ENCODE data around the gene SELE.

GRCh38 chr1:169731446-169731845 is 2.4 kb downstream of the SELE start:
- TF ChIP-seq, protein P1, sequence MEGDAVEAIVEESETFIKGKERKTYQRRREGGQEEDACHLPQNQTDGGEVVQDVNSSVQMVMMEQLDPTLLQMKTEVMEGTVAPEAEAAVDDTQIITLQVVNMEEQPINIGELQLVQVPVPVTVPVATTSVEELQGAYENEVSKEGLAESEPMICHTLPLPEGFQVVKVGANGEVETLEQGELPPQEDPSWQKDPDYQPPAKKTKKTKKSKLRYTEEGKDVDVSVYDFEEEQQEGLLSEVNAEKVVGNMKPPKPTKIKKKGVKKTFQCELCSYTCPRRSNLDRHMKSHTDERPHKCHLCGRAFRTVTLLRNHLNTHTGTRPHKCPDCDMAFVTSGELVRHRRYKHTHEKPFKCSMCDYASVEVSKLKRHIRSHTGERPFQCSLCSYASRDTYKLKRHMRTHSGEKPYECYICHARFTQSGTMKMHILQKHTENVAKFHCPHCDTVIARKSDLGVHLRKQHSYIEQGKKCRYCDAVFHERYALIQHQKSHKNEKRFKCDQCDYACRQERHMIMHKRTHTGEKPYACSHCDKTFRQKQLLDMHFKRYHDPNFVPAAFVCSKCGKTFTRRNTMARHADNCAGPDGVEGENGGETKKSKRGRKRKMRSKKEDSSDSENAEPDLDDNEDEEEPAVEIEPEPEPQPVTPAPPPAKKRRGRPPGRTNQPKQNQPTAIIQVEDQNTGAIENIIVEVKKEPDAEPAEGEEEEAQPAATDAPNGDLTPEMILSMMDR (IDR thresholded peaks at IDR 0.05) = no peak
- TF ChIP-seq MXD4 (CRISPR knock-in tag; IDR thresholded peaks at IDR 0.05; ENCODE audit: borderline replicate concordance) (no peak), GABPB1 (CRISPR knock-in tag; IDR thresholded peaks at IDR 0.05) (no peak), ZNF281 (CRISPR knock-in tag; IDR thresholded peaks at IDR 0.05) (no peak), ETV6 (CRISPR knock-in tag; IDR thresholded peaks at IDR 0.05) (no peak), ZBTB43 (CRISPR knock-in tag; IDR thresholded peaks at IDR 0.05) (no peak), TP53 (CRISPR knock-in tag; IDR thresholded peaks at IDR 0.05) (no peak), ZNF138 (CRISPR knock-in tag; conservative IDR thresholded peaks at IDR 0.05) (no peak), GTF2I (CRISPR knock-in tag; conservative IDR thresholded peaks at IDR 0.05) (no peak)
- TF ChIP-seq, protein P2, sequence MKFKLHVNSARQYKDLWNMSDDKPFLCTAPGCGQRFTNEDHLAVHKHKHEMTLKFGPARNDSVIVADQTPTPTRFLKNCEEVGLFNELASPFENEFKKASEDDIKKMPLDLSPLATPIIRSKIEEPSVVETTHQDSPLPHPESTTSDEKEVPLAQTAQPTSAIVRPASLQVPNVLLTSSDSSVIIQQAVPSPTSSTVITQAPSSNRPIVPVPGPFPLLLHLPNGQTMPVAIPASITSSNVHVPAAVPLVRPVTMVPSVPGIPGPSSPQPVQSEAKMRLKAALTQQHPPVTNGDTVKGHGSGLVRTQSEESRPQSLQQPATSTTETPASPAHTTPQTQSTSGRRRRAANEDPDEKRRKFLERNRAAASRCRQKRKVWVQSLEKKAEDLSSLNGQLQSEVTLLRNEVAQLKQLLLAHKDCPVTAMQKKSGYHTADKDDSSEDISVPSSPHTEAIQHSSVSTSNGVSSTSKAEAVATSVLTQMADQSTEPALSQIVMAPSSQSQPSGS (CRISPR knock-in tag; IDR thresholded peaks at IDR 0.05; ENCODE audit: borderline replicate concordance, low read depth) = no peak
